ENCODE data around the gene REST. TPM values are rescaled to one million over a fixed set of nuclear protein-coding genes. Genes with fewer than 3 reads are reported as not detected.

Gene REST
- total RNA-seq, 1 donor, result 50.7 TPM

DNA sequence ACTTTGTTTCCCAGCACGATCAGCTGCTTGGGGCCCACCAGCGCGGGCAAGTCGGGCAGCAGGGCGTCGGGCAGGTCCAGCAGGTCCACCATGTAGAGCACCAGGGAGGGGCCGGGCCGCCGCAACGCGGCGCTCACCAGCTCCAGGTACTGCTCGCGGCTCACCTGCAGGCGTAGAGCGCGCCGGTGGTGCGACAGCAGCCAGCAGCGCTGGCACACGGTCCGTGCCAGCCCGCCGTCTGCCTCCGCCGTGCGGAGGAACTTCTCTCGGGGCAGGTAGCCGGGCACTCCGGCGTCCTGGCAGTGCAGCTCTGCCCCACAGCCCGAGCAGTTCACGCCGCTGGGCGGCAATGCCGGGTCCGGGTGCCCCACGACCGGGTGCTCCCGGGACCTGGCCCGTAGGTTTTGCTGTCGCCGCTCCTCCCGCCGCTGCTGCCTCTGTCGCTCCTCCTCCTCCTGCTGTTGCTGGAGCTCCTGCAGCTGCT lies 69.2 kb downstream of the REST start:
- peaks cover 20% of the 10 kb centered on the region for H3K36me3 ChIP-seq (ENCODE audit: insufficient read depth, low read length)
- peak overlapping the region; percentile 93 for H2AFZ ChIP-seq (ENCODE audit: low read length)

DNA sequence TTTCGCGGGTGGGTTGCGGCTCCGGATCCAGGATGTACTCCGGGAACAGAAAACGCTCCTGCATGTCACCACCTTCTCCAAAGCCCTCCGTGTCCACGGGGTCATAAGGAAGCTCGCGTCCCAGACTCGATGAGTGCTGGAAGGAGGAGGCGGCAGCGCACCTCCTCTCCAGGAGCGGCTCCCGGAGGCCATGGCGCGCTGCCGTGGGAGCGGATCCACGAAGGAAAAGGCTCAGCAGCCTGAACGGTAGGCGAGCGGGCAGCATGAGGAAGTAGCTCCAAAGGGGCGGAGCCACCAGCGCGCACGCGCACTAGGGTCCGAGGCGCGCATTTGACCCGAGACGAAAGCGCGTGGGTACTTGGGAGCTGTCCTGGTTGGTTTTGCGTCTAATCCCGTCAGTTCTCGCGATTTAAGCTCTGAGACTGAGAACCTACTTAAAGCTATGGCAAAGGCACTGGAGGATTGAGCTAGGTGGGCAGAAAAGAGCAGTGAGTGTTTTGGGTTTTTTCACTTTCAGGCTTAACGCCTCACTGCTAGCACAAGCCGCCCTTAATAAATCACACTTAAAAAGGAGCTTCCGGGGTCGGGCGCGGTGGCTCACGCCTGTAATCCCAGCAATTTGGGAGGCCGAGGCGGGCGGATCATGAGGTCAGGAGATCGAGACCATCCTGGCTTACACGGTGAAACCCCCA lies 69.8 kb downstream of the REST start, which contains the start of gene NOA1:
NOA1 (minus strand) TSS at position 286 of the 692 bp plus-strand sequence; CDS start at position 265, 21 bp downstream.
- H3K79me2 ChIP-seq (ENCODE audit: insufficient read depth, low read length), result peaks cover 76% of the 10 kb centered on the region
- peaks cover 14% of the 10 kb centered on the region for H3K36me3 ChIP-seq (ENCODE audit: insufficient read depth, low read length)
- TF ChIP-seq, protein P1, sequence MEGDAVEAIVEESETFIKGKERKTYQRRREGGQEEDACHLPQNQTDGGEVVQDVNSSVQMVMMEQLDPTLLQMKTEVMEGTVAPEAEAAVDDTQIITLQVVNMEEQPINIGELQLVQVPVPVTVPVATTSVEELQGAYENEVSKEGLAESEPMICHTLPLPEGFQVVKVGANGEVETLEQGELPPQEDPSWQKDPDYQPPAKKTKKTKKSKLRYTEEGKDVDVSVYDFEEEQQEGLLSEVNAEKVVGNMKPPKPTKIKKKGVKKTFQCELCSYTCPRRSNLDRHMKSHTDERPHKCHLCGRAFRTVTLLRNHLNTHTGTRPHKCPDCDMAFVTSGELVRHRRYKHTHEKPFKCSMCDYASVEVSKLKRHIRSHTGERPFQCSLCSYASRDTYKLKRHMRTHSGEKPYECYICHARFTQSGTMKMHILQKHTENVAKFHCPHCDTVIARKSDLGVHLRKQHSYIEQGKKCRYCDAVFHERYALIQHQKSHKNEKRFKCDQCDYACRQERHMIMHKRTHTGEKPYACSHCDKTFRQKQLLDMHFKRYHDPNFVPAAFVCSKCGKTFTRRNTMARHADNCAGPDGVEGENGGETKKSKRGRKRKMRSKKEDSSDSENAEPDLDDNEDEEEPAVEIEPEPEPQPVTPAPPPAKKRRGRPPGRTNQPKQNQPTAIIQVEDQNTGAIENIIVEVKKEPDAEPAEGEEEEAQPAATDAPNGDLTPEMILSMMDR (IDR thresholded peaks at IDR 0.05; ENCODE audit: extremely low read depth, low read depth, low read length), result no peak
- H3K9me3 ChIP-seq (ENCODE audit: low read depth, low read length), result no peaks in the 10 kb centered on the region
- H3K27me3 ChIP-seq (ENCODE audit: insufficient read depth, low read length), result no peaks in the 10 kb centered on the region
- peak within 1 kb of the TSS; percentile 92 for H3K4me2 ChIP-seq (ENCODE audit: insufficient read depth, low read length)
- peak; percentile 98 for DNase-seq (ENCODE audit: insufficient read length, low spot score, missing footprints)
- H3K27ac ChIP-seq (ENCODE audit: low read depth, low read length), result peak within 1 kb of the TSS; percentile 94
- H3K4me1 ChIP-seq (ENCODE audit: insufficient read depth, low read length), result peaks cover 17% of the 10 kb centered on the region
- H4K20me1 ChIP-seq (ENCODE audit: insufficient read depth, low read length), result peaks cover 37% of the 10 kb centered on the region
- peak within 1 kb of the TSS; percentile 94 for H2AFZ ChIP-seq (ENCODE audit: low read length)
- H3K4me3 ChIP-seq (ENCODE audit: insufficient read depth, low read length), result peak within 1 kb of the TSS; percentile 93

More for the DNA sequence above, 69.2 kb downstream of the REST start:
- H3K4me3 ChIP-seq (ENCODE audit: insufficient read depth, low read length), result peak overlapping the region; percentile 93
- peak overlapping the region; percentile 92 for H3K4me2 ChIP-seq (ENCODE audit: insufficient read depth, low read length)
- peaks cover 33% of the 10 kb centered on the region for H4K20me1 ChIP-seq (ENCODE audit: insufficient read depth, low read length)
- DNase-seq (ENCODE audit: insufficient read length, low spot score, missing footprints), result peak; percentile 81
- TF ChIP-seq, protein P1 (IDR thresholded peaks at IDR 0.05; ENCODE audit: extremely low read depth, low read depth, low read length), result no peak
- H3K27ac ChIP-seq (ENCODE audit: low read depth, low read length), result peak overlapping the region; percentile 60
- H3K9me3 ChIP-seq (ENCODE audit: low read depth, low read length), result no peaks in the 10 kb centered on the region
- H3K79me2 ChIP-seq (ENCODE audit: insufficient read depth, low read length), result peaks cover 73% of the 10 kb centered on the region
- no peaks in the 10 kb centered on the region for H3K27me3 ChIP-seq (ENCODE audit: insufficient read depth, low read length)
- peaks cover 17% of the 10 kb centered on the region for H3K4me1 ChIP-seq (ENCODE audit: insufficient read depth, low read length)

DNA sequence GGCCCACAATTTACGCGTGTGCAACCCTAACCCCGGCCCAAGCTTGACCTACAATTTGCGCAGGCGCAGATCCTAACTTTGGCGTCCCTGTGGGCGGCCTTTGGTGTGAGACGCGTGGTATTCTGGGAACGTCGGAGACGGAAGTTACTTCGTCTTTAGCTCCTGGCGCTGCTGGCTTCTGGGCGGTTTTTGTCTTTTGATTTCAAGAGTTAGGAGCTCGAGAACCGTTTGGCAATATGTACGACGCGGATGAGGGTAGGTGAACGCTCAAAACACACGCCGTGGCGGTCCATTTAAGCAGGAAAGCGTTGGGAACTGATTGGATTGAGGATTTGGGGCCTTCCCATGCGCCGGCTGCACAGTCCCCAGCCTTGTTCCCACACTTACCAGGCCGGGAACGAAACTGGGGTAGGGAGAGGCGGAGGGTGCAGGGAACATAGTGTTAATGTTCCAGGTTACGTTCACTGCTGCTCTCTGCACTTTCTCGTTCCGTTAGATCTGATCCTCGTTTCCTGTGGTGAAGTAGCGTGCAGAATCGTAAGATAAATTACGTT lies 71.1 kb downstream of the REST start, which contains the start of gene POLR2B:
POLR2B (plus strand) TSS at position 147 of the 554 bp plus-strand sequence; CDS start at position 237, 90 bp downstream.
- Histone ChIP-seq H3K4me3 (ENCODE audit: insufficient read depth, low read length) (peak within 1 kb of the TSS; percentile 93), H3K27ac (ENCODE audit: low read depth, low read length) (peak within 1 kb of the TSS; percentile 94), H3K27me3 (ENCODE audit: insufficient read depth, low read length) (no peaks in the 10 kb centered on the region), H4K20me1 (ENCODE audit: insufficient read depth, low read length) (peaks cover 46% of the 10 kb centered on the region), H3K9me3 (ENCODE audit: low read depth, low read length) (no peaks in the 10 kb centered on the region), H2AFZ (ENCODE audit: low read length) (peak within 1 kb of the TSS; percentile 94), H3K79me2 (ENCODE audit: insufficient read depth, low read length) (peaks cover 85% of the 10 kb centered on the region), H3K4me2 (ENCODE audit: insufficient read depth, low read length) (peak within 1 kb of the TSS; percentile 92), H3K36me3 (ENCODE audit: insufficient read depth, low read length) (peaks cover under 1% of the 10 kb centered on the region), H3K4me1 (ENCODE audit: insufficient read depth, low read length) (peaks cover 17% of the 10 kb centered on the region)
- DNase-seq (ENCODE audit: insufficient read length, low spot score, missing footprints), result peak; percentile 92
- TF ChIP-seq, protein P1 (IDR thresholded peaks at IDR 0.05; ENCODE audit: extremely low read depth, low read depth, low read length), result no peak

Measured in osteoblast (primary cell).